ENCODE measurements around the gene SRMS. TPM values are rescaled to one million over a fixed set of nuclear protein-coding genes. Genes with fewer than 3 reads are reported as not detected.
A peak's percentile ranks its signal among the peaks of the same experiment; 100 is the strongest.

SRMS gene
- total RNA-seq, 1 experiment from 2014 or later, result 3.2 TPM

- peaks cover 50% of the 10 kb centered on the region for H3K79me2 ChIP-seq (ENCODE audit: insufficient read depth, low read length)
- ChIA-PET CTCF (interaction anchor here (0.6 to 1.2 kb wide), 4 partner anchors 22 to 543 kb away, joined by 3 to 5 read pairs (median 4); partner anchors contain the start of gene PPDPF), POLR2A (interaction anchor here (0.8 to 1.7 kb wide), 4 partner anchors 13 to 41 kb away, joined by 3 to 10 read pairs (median 4); partner anchors contain the start of genes PPDPF and PTK6), RAD21 (ENCODE audit: low non-redundant PET in 1 of 2, low total read pairs in 2 of 2, uncharacterized antibody in 2 of 2, unreplicated experiment in 2 of 2) (interaction anchor here in 1 of 2 experiments (0.7 kb wide), 1 partner anchor 477 kb away, joined by 4 read pairs; no protein-coding TSS in a partner anchor)
- H3K27me3 ChIP-seq (ENCODE audit: insufficient read depth, low read length), result no peaks in the 10 kb centered on the region
- peaks cover 33 to 54% of the 10 kb centered on the region in 2 experiments for H3K36me3 ChIP-seq (ENCODE audit: control insufficient read depth in 1 of 2, insufficient read depth in 2 of 2, low read length in 2 of 2)
- peak overlapping the region; percentile 77 for H3K27ac ChIP-seq (ENCODE audit: low read depth, low read length)
- H3K4me3 ChIP-seq (replicated peaks in 1 of 2; ENCODE audit: low read depth in 1 of 2, low read length in 2 of 2), result no peak overlapping the region
- peaks cover 17 to 35% of the 10 kb centered on the region in 2 experiments for H3K4me1 ChIP-seq (ENCODE audit: control insufficient read depth in 1 of 2, insufficient read depth in 2 of 2, low read length in 2 of 2)
- ATAC-seq (no peak), DNase-seq (ENCODE audit: low read depth, low spot score) (no peak)
- BruUV-seq (replicated peaks), result no TSS peak
- peak overlapping the region; percentile 78; the same call in 1 of the 2 replicates for H3K9ac ChIP-seq (ENCODE audit: low read length)
- H3K4me2 ChIP-seq (ENCODE audit: low read length), result peak overlapping the region; percentile 95
- H3K9me2 ChIP-seq (ENCODE audit: insufficient read depth), result no peaks in the 10 kb centered on the region
- H3K9me3 ChIP-seq (ENCODE audit: control insufficient read depth in 1 of 2, insufficient read depth in 1 of 2, low read depth in 1 of 2, low read length in 2 of 2), result no peaks in the 10 kb centered on the region
- H4K20me1 ChIP-seq (ENCODE audit: insufficient read depth), result no peaks in the 10 kb centered on the region
- intact Hi-C loops (cut with micrococcal nuclease), result no loop called here
- TF ChIP-seq FOSL1 (IDR thresholded peaks at IDR 0.05; ENCODE audit: low read depth), result no peak
- no peak for TF ChIP-seq SIN3A (IDR thresholded peaks at IDR 0.05; ENCODE audit: low read depth)
- no peak for TF ChIP-seq EGR1 (IDR thresholded peaks at IDR 0.05; ENCODE audit: low read depth)
- no peak for TF ChIP-seq ZNF274 (IDR thresholded peaks at IDR 0.05; ENCODE audit: low read depth, low read length)
- H2AFZ ChIP-seq (ENCODE audit: low read depth, low read length, poor library complexity, severe bottlenecking), result no peak overlapping the region
Observed at GRCh38 chr20:63496596-63497120, 50.9 kb downstream of the SRMS start.

- TF ChIP-seq SP1 (IDR thresholded peaks at IDR 0.05; ENCODE audit: low read depth), result no peak
- TF ChIP-seq CTCF (IDR thresholded peaks at IDR 0.05 in 2 of 3, conservative IDR thresholded peaks at IDR 0.05 in 1 of 3; ENCODE audit: borderline replicate concordance in 1 of 3, insufficient read depth in 1 of 3, low read depth in 2 of 3, low read length in 2 of 3), result peak in 2 of 3 experiments; percentile 84 to 90; a peak in 4 of 6 replicates
- peaks cover 50% of the 10 kb centered on the region for H3K79me2 ChIP-seq (ENCODE audit: insufficient read depth, low read length)
- POLR2A ChIA-PET, result interaction anchor here (1.7 kb wide), 1 partner anchor 25 kb away, joined by 10 read pairs; the partner anchor contains the start of gene PPDPF
- no peak overlapping the region for H2AFZ ChIP-seq (ENCODE audit: low read depth, low read length, poor library complexity, severe bottlenecking)
- H3K4me2 ChIP-seq (ENCODE audit: low read length), result peak overlapping the region; percentile 95
- peaks cover 17 to 32% of the 10 kb centered on the region in 2 experiments for H3K4me1 ChIP-seq (ENCODE audit: control insufficient read depth in 1 of 2, insufficient read depth in 2 of 2, low read length in 2 of 2)
- no peak for DNase-seq (ENCODE audit: low read depth, low spot score)
- intact Hi-C loops (cut with micrococcal nuclease), result no loop called here
- peak; percentile 44 for ATAC-seq
- CTCF ChIA-PET, result interaction anchor here (0.6 to 1.2 kb wide), 4 partner anchors 22 to 543 kb away, joined by 3 to 5 read pairs (median 4); partner anchors contain the start of gene PPDPF
- H3K4me3 ChIP-seq (replicated peaks in 1 of 2; ENCODE audit: low read depth in 1 of 2, low read length in 2 of 2), result no peak overlapping the region
- RAD21 ChIA-PET (ENCODE audit: low non-redundant PET in 1 of 2, low total read pairs in 2 of 2, uncharacterized antibody in 2 of 2, unreplicated experiment in 2 of 2), result interaction anchor here in 1 of 2 experiments (0.7 kb wide), 1 partner anchor 477 kb away, joined by 4 read pairs; no protein-coding TSS in a partner anchor
- no peaks in the 10 kb centered on the region for H3K9me2 ChIP-seq (ENCODE audit: insufficient read depth)
- H3K9me3 ChIP-seq (ENCODE audit: control insufficient read depth in 1 of 2, insufficient read depth in 1 of 2, low read depth in 1 of 2, low read length in 2 of 2), result no peaks in the 10 kb centered on the region
- peaks cover 35 to 61% of the 10 kb centered on the region in 2 experiments for H3K36me3 ChIP-seq (ENCODE audit: control insufficient read depth in 1 of 2, insufficient read depth in 2 of 2, low read length in 2 of 2)
- H3K27ac ChIP-seq (ENCODE audit: low read depth, low read length), result peak overlapping the region; percentile 77
- H4K20me1 ChIP-seq (ENCODE audit: insufficient read depth), result no peaks in the 10 kb centered on the region
- peak overlapping the region; percentile 78; the same call in 1 of the 2 replicates for H3K9ac ChIP-seq (ENCODE audit: low read length)
- no peaks in the 10 kb centered on the region for H3K27me3 ChIP-seq (ENCODE audit: insufficient read depth, low read length)
- no TSS peak for BruUV-seq (replicated peaks)
Observed at GRCh38 chr20:63495741-63496595, 51.6 kb downstream of the SRMS start.
